Measurements from ENCODE around the gene MCM8. TPM values are rescaled to one million over a fixed set of nuclear protein-coding genes. Genes with fewer than 3 reads are reported as not detected.

MCM8 gene
- total RNA-seq, 2 donors from 2014 or later: 8.4 to 13.0 TPM

DNA sequence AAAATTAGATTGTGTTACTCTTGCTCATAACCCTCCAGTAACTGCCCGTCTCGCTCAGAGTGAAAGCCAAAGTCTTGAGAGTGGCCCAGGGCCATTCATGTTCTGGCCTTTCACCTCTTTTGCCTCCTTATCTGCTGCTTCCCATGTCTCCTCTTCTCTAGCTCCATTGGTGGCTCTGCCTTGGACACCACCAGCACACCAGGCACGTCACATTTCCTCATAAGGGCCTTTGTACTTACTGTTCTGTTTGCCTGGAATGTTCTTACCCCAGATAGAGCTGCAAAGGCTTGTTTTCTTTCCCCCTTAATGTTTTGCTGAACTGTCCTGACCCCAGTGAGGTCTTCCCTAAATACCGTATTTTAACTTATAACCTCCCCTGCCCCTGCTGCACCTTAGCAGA lies 29.3 kb downstream of the MCM8 start:
- Histone ChIP-seq H3K27me3 (replicated peaks; ENCODE audit: insufficient read depth) (no peaks in the 10 kb centered on the region), H3K4me1 (replicated peaks) (peaks cover 9% of the 10 kb centered on the region), H3K36me3 (no peaks in the 10 kb centered on the region), H3K9me3 (no peaks in the 10 kb centered on the region), H3K27ac (no peak overlapping the region), H3K4me3 (no peak overlapping the region)
- TF ChIP-seq POLR2AphosphoS5 (IDR thresholded peaks at IDR 0.05): no peak
- TF ChIP-seq, protein P1, sequence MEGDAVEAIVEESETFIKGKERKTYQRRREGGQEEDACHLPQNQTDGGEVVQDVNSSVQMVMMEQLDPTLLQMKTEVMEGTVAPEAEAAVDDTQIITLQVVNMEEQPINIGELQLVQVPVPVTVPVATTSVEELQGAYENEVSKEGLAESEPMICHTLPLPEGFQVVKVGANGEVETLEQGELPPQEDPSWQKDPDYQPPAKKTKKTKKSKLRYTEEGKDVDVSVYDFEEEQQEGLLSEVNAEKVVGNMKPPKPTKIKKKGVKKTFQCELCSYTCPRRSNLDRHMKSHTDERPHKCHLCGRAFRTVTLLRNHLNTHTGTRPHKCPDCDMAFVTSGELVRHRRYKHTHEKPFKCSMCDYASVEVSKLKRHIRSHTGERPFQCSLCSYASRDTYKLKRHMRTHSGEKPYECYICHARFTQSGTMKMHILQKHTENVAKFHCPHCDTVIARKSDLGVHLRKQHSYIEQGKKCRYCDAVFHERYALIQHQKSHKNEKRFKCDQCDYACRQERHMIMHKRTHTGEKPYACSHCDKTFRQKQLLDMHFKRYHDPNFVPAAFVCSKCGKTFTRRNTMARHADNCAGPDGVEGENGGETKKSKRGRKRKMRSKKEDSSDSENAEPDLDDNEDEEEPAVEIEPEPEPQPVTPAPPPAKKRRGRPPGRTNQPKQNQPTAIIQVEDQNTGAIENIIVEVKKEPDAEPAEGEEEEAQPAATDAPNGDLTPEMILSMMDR (IDR thresholded peaks at IDR 0.05): no peak
- TF ChIP-seq POLR2A (IDR thresholded peaks at IDR 0.05): no peak
- 91% methylated on average over 4 of the region's 4 CpGs for WGBS
- no peak for DNase-seq (ENCODE audit: low spot score)
- intact Hi-C loops (cut with DNase I): no loop called here

DNA sequence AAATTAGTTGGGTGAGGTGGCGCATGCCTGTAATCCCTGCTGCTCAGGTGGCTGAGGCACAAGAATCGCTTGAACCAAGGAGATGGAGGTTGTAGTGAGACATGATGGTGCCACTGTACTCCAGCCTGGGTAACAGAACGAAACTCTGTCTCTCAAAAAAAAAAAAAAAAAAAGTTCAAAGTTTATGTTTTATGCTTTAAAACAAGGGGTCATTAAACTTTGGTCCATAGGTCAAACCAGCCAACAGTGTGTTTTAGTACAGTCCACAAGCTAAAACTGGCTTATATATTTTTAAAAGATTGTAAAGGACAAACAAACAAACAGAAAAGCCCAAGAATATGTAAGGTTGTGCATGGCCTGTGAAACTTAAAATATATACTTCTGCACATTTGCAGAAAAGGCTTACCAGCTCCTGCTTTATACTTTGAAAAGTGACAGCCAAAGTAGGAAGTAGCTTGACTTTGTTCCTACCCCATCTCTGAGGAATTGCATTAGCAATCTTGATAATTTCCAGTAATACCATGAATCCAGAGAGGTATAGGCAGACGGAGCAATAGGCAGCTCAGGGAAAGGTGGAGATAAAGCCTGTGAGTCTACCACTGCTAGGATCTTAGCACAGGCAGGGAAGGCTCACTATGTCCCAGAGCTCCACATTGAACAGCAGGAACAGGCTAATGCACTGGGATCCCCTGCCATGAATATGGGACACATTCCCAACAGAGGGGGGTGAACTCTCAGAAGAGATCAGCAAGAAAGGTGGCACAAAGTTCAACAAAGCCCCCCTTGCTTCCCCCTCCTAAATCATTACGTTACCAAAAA lies 30.5 kb downstream of the MCM8 start:
- no peaks in the 10 kb centered on the region for H3K36me3 ChIP-seq
- no peak for DNase-seq (ENCODE audit: low spot score)
- H3K27ac ChIP-seq: no peak overlapping the region
- TF ChIP-seq POLR2AphosphoS5 (IDR thresholded peaks at IDR 0.05): no peak
- TF ChIP-seq POLR2A (IDR thresholded peaks at IDR 0.05): no peak
- TF ChIP-seq, protein P1 (IDR thresholded peaks at IDR 0.05): no peak
- peaks cover 9% of the 10 kb centered on the region for H3K4me1 ChIP-seq (replicated peaks)
- WGBS: 87% methylated on average over 5 of the region's 5 CpGs
- no peak overlapping the region for H3K4me3 ChIP-seq
- no peaks in the 10 kb centered on the region for H3K9me3 ChIP-seq
- intact Hi-C loops (cut with DNase I): no loop called here
- no peaks in the 10 kb centered on the region for H3K27me3 ChIP-seq (replicated peaks; ENCODE audit: insufficient read depth)

DNA sequence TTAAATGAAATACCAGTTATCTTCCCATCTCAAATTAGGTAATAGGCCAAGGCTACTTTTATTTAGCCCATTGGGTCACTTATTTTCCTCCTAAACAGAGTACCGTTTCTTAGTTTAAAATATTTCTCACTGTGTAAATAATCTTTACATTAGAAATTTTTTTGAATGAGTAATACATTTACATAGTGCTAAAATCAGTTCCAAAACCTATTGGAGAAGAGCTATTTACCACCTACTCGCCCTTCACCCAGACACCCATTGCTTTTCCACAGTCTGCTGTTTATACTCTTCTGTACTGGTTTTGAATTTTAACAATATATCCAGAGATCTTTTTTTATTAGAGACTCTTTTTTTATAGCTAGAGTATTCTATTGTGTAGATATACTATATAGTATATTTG lies 36.9 kb downstream of the MCM8 start:
- no peak for DNase-seq (ENCODE audit: low spot score)
- Histone ChIP-seq H3K27ac (no peak overlapping the region), H3K4me3 (no peak overlapping the region), H3K36me3 (no peaks in the 10 kb centered on the region), H3K27me3 (replicated peaks; ENCODE audit: insufficient read depth) (no peaks in the 10 kb centered on the region), H3K4me1 (replicated peaks) (no peaks in the 10 kb centered on the region), H3K9me3 (no peaks in the 10 kb centered on the region)
- intact Hi-C loops (cut with DNase I): no loop called here
- TF ChIP-seq POLR2AphosphoS5 (IDR thresholded peaks at IDR 0.05) (no peak), POLR2A (IDR thresholded peaks at IDR 0.05) (no peak)
- TF ChIP-seq, protein P1 (IDR thresholded peaks at IDR 0.05): no peak
- 95% methylated on average over 2 of the region's 2 CpGs for WGBS

DNA sequence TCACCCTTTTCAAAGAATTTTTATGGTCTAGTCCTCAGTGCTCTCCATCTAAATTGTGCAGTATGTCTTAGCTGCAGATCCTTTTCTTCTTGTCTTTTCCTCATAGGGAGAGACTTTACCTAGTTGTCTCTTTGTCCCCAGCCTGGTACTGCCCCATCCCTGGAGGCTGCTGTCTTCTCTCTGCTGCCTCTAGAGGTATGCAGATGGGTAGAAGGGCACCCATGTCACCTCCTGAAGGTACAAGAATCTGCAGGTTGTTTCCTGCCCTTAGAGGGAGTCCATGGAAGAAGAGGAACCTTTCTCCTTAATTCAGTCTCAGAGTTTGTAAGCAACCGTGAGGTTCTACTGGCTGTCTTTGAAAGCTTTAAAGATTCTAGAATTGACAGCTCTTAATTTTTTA lies 39.1 kb downstream of the MCM8 start:
- no peaks in the 10 kb centered on the region for H3K36me3 ChIP-seq
- TF ChIP-seq POLR2AphosphoS5 (IDR thresholded peaks at IDR 0.05) (no peak), POLR2A (IDR thresholded peaks at IDR 0.05) (no peak)
- intact Hi-C loops (cut with DNase I): no loop called here

GRCh38 chr20:5990946-5991345 lies 40.5 kb downstream of the MCM8 start:
- Histone ChIP-seq H3K27me3 (replicated peaks; ENCODE audit: insufficient read depth) (no peaks in the 10 kb centered on the region), H3K9me3 (no peaks in the 10 kb centered on the region), H3K4me3 (no peak overlapping the region), H3K27ac (peak overlapping the region in 1 of 2 donors; percentile 48), H3K36me3 (no peaks in the 10 kb centered on the region), H3K4me1 (replicated peaks) (no peaks in the 10 kb centered on the region)
- 60% methylated on average over 3 of the region's 3 CpGs for WGBS
- TF ChIP-seq, protein P1 (IDR thresholded peaks at IDR 0.05): no peak
- TF ChIP-seq POLR2AphosphoS5 (IDR thresholded peaks at IDR 0.05) (no peak), POLR2A (IDR thresholded peaks at IDR 0.05) (no peak)
- no peak for DNase-seq (ENCODE audit: low spot score)
- intact Hi-C loops (cut with DNase I): no loop called here

More for the DNA sequence above, 39.1 kb downstream of the MCM8 start:
- Histone ChIP-seq H3K27ac (no peak overlapping the region), H3K4me3 (no peak overlapping the region), H3K27me3 (replicated peaks; ENCODE audit: insufficient read depth) (no peaks in the 10 kb centered on the region), H3K4me1 (replicated peaks) (no peaks in the 10 kb centered on the region), H3K9me3 (no peaks in the 10 kb centered on the region)
- no peak for DNase-seq (ENCODE audit: low spot score)
- 93% methylated on average over 1 of the region's 1 CpG for WGBS
